Upper lobe of right lung (tissue), 1 donor: ENCODE data around the gene MAP2K2. TPM values are rescaled to one million over a fixed set of nuclear protein-coding genes. Genes with fewer than 3 reads are reported as not detected.

ENCODE experiments used
- ATAC-seq: fragments of 200-7000 bp; cut with Tn5 transposase; one replicate; pipeline ENCODE4 v1.9.1; 2020; ENCODE audit warnings: mild to moderate bottlenecking, moderate library complexity
- DNase-seq: peaks from one replicate; pipeline ENCODE4 v3.0.0-alpha.2; 2020
- H3K27ac ChIP-seq: fragments of 200-600 bp; one replicate; pipeline ENCODE4 v1.8.0; 2022
- H3K27me3 ChIP-seq: fragments of 200-600 bp; one replicate; pipeline ENCODE4 v1.8.0; 2022; ENCODE audit warnings: mild to moderate bottlenecking
- H3K36me3 ChIP-seq: fragments of 200-600 bp; one replicate; pipeline ENCODE4 v1.8.0; 2022
- H3K4me1 ChIP-seq: fragments of 200-600 bp; one replicate; pipeline ENCODE4 v1.8.0; 2022
- H3K4me3 ChIP-seq: fragments of 200-600 bp; one replicate; pipeline ENCODE4 v1.8.0; 2022; ENCODE audit warnings: mild to moderate bottlenecking
- H3K9me3 ChIP-seq: fragments of 200-600 bp; one replicate; pipeline ENCODE4 v1.8.0; 2022
- CTCF ChIP-seq: fragments of 200-600 bp; IDR thresholded peaks from one replicate; pipeline ENCODE4 v1.8.0; 2022; ENCODE audit warnings: antibody characterized with exemption
- intact Hi-C: fragments of 100-400 bp; cut with DNase I; formaldehyde crosslinking; loops from one replicate; pipeline ENCODE4 v1.11.0; 2022
- total RNA-seq: library from RNA; stranded (reverse); fragmentation: NEBNext Ultra II Directional; extraction: Animal tissue kit (Norgen Biotek cat#: 25700); gene quantifications from one replicate; pipeline ENCODE4 v1.2.1, GENCODE V29; 2021
- donor health status: DM: no; HTN: yes; CAD: no; lungs with severe emphysema.

MAP2K2 gene
- total RNA-seq, 1 donor from 2014 or later = 110 TPM

GRCh38 chr19:4157164-4157563 is 33.2 kb upstream of the MAP2K2 start:
- H3K4me1 ChIP-seq = no peaks in the 10 kb centered on the region
- intact Hi-C loops = no loop called here
- ATAC-seq (no peak), DNase-seq (no peak)
- H3K9me3 ChIP-seq = no peaks in the 10 kb centered on the region
- no peak overlapping the region for H3K4me3 ChIP-seq
- H3K36me3 ChIP-seq = no peaks in the 10 kb centered on the region
- no peak overlapping the region for H3K27ac ChIP-seq
- H3K27me3 ChIP-seq = peaks cover 13% of the 10 kb centered on the region
- TF ChIP-seq CTCF = no peak

GRCh38 chr19:4154571-4155312 is 30.8 kb upstream of the MAP2K2 start:
- H3K4me3 ChIP-seq = no peak overlapping the region
- H3K36me3 ChIP-seq = no peaks in the 10 kb centered on the region
- intact Hi-C loops = no loop called here
- ATAC-seq = no peak
- peaks cover 13% of the 10 kb centered on the region for H3K27me3 ChIP-seq
- no peak overlapping the region for H3K27ac ChIP-seq
- no peaks in the 10 kb centered on the region for H3K4me1 ChIP-seq
- TF ChIP-seq CTCF = no peak
- DNase-seq = no peak
- H3K9me3 ChIP-seq = no peaks in the 10 kb centered on the region

DNA sequence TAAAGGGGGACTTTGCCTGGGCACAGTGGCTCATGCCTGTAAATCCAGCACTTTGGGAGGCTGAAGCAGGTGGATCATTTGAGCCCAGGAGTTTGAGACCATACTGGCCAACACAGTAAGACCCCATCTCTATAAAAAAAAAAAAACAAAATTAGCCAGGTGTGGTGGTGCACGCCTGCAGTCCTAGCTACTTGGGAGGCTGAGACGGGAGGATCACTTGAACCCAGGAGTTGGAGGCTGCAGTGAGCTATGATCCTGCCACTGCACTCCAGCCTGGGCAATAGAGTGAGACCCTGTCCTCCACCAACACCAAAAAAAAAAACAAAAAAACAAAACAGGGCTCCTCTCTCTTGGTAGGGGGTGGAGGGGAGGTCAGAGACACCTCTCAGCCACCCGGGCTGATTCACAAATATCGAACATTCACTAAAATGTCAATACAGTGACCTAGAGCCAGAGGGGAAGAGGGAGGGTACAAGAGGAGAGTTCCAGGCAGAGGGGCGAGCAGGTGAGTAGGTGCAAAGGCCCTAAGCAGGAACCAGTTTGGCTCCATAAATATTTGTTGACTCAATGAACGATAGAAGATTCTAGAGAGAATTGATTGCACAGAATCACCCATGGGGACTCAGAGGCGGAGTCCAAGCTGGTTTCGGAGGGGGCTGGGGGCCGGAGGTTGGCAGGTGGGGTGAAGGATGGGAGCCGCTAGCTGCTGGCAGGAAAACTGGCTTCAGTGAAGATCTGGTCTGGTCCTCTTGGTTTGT is 28.5 kb upstream of the MAP2K2 start:
- no peak for TF ChIP-seq CTCF
- Histone ChIP-seq H3K4me1 (no peaks in the 10 kb centered on the region), H3K4me3 (no peak overlapping the region), H3K27ac (no peak overlapping the region), H3K36me3 (no peaks in the 10 kb centered on the region), H3K27me3 (peaks cover 13% of the 10 kb centered on the region), H3K9me3 (no peaks in the 10 kb centered on the region)
- intact Hi-C loops = no loop called here
- ATAC-seq = no peak
- no peak for DNase-seq

DNA sequence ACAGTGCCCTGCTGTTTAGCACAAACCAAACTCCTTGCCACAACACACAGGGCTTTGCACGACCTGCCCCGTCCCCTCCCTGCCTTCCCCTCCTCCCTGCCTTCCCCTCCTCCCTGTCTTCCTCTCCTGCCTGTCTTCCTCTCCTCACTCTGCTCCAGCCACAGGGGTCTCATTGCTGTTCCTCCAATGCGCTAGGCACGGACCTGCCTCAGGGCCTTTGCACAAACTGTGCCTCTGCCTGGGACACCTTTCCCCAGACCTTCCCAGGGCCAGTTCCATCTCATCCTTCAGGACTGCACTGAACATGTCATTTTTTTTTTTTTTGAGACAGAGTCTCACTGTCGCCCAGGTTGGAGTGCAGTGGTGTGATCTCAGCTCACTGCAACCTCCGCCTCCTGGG is 27.7 kb upstream of the MAP2K2 start:
- intact Hi-C loops = no loop called here
- H3K36me3 ChIP-seq = no peaks in the 10 kb centered on the region
- no peaks in the 10 kb centered on the region for H3K9me3 ChIP-seq
- no peak for TF ChIP-seq CTCF
- H3K4me3 ChIP-seq = no peak overlapping the region
- DNase-seq (no peak), ATAC-seq (no peak)
- H3K27me3 ChIP-seq = peaks cover 13% of the 10 kb centered on the region
- no peaks in the 10 kb centered on the region for H3K4me1 ChIP-seq
- no peak overlapping the region for H3K27ac ChIP-seq

DNA sequence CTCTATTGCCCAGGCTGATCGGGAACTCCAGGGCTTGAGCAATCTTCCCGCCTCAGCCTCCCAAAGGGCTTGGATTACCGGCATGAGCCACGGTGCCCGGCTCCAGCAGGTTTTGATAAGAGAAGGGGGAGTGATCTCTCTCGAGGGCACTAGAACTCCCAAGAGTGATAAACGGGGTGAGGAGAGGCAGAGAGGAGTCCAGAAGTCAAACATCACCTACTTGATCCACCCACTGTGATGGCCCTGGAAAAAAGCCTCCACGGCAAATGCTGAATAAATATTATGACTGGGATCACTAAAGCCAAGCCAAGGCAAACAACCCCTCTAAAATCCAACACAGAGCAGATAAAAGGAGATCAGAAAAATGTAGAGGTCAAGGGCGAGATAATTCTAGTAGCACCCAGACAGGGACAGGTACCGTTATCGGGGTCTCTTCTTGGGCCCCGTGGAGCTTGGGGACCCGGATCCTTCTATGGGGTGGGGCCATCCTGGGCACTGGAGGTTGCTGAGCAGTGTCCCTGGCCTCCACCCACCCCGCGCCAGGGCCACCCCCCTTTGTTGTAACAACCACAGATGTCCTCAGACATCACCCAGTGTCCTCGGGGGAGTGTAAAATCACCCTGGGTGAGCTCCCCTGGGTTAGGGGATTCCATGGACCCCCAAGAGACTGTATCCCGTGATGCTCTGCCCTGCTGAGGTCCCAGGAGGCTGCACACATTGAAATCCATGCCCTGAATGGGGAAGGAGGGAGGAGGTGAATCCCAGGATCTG is 25.8 kb upstream of the MAP2K2 start:
- DNase-seq (no peak), ATAC-seq (no peak)
- Histone ChIP-seq H3K4me1 (no peaks in the 10 kb centered on the region), H3K27ac (no peak overlapping the region), H3K36me3 (no peaks in the 10 kb centered on the region), H3K27me3 (peaks cover 13% of the 10 kb centered on the region), H3K4me3 (no peak overlapping the region), H3K9me3 (no peaks in the 10 kb centered on the region)
- no peak for TF ChIP-seq CTCF
- intact Hi-C loops = no loop called here
